HEK293T (cell line): ENCODE data around the gene RNU5B-1.

Experiments used
- ARNT ChIP-seq: fragments of 450-650 bp; IDR thresholded peaks from 2 replicates; pipeline ENCODE4 v1.6.1; 2017; ENCODE audit warnings: mild to moderate bottlenecking
- L3MBTL2 ChIP-seq: fragments of 450-650 bp; conservative IDR thresholded peaks from 2 replicates; pipeline ENCODE4 v1.6.1; 2016; ENCODE audit warnings: mild to moderate bottlenecking
- PKNOX1 ChIP-seq: fragments of 450-650 bp; IDR thresholded peaks from 2 replicates; pipeline ENCODE4 v1.6.1; 2016
- SUZ12 ChIP-seq: fragments of 450-650 bp; IDR thresholded peaks from 2 replicates; pipeline ENCODE4 v1.6.1; 2016; ENCODE audit warnings: mild to moderate bottlenecking
- TARDBP ChIP-seq: fragments of 450-650 bp; IDR thresholded peaks from 2 replicates; pipeline ENCODE4 v1.6.1; 2016
- ZNF384 ChIP-seq: fragments of 450-650 bp; IDR thresholded peaks from 2 replicates; pipeline ENCODE4 v1.6.1; 2016

GRCh38 chr15:65277015-65277414, 27.5 kb upstream of the RNU5B-1 start:
- TF ChIP-seq ARNT (no peak), L3MBTL2 (no peak), ZNF384 (no peak), TARDBP (no peak), SUZ12 (no peak), PKNOX1 (no peak)
